GM13976 (cell line): Measurements from ENCODE around the gene MLIP.

Experiments used
- DNase-seq: peaks from one replicate; pipeline ENCODE4 v3.0.0; 2012; ENCODE audit warnings: low spot score
- CTCF ChIP-seq: IDR thresholded peaks from 2 replicates; pipeline ENCODE4 v1.5.1; 2012; ENCODE audit warnings: borderline replicate concordance, mild to moderate bottlenecking; ENCODE audit not compliant: insufficient read depth; ENCODE audit errors: extremely low read depth, missing control alignments, control extremely low read depth
- in situ Hi-C: fragments of 300-500 bp; cut with MboI; formaldehyde crosslinking; loops from one replicate; pipeline ENCODE4 v1.12.0; 2022; ENCODE audit warnings: low sequenced_read_pairs, mixed read lengths, inconsistent platforms; ENCODE audit not compliant: unreplicated experiment

MLIP gene

DNA sequence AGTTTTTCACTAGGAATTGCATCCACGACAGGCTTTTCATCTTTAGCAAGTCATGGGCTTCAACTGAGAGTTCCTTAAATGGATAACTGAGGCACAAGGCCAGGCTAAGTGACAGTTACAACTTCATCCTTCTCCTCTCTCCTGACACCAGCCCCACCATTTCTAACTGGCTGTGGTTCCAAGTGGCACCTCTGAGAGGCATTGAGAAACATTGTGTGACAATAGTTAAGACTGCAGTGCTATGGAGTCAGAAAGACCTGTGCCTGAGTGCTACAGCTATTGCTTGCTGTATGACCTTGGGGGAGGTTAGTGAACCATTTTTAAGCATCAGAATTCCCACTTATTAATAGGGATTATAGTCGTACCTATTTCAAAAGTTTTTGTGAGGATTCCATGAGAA lies 26.2 kb upstream of the MLIP start:
- no peak for TF ChIP-seq CTCF
- no peak for DNase-seq
- in situ Hi-C loops = no loop called here

- DNase-seq = no peak
- TF ChIP-seq CTCF = no peak
- in situ Hi-C loops = no loop called here
Measured at GRCh38 chr6:54085541-54085940, 25.7 kb upstream of the MLIP start.

DNA sequence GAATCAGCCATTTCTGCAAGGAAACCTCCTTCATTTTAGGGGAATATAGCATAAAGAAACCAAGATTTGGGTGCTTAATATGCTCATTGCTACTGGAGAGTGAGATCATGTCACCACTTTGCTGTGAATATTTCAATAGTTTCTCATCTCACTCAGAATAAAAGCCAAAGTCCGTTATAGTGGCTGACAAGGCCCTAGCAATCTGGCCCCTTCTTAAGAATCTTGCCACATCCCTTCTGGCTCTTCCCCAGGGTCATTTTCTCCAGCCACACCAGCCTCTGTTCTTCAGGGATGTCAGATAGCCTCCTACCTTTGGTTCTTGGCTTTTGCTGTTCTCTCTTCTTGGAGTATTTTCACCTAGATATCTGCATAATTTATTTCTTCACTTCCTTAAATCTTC lies 24.8 kb upstream of the MLIP start:
- DNase-seq = no peak
- in situ Hi-C loops = no loop called here
- no peak for TF ChIP-seq CTCF

DNA sequence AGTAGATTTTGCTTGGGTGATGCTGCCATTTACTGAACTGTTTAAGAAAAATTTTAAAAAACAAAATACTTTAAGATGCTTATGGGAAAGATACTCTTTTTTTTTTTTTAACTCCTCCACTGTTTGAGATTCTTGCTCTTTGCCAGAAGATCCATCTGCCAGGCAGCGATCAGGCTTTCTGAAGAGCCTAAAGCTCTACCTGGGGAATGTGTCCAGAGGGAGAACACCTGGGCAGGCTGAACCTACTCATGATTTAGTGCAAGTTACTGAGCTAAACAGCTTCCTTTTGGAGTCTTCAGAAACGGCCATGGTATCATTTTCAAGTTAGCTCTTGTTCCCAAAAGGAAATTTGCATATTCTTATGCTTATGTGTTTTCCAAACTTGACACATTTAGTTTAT lies 23.5 kb upstream of the MLIP start:
- TF ChIP-seq CTCF = no peak
- no peak for DNase-seq
- in situ Hi-C loops = no loop called here

- no peak for DNase-seq
- no peak for TF ChIP-seq CTCF
- in situ Hi-C loops = no loop called here
Measured at GRCh38 chr6:54093326-54093948, 17.8 kb upstream of the MLIP start.

GRCh38 chr6:54094293-54094692 lies 16.9 kb upstream of the MLIP start:
- no peak for DNase-seq
- TF ChIP-seq CTCF = no peak
- in situ Hi-C loops = no loop called here

DNA sequence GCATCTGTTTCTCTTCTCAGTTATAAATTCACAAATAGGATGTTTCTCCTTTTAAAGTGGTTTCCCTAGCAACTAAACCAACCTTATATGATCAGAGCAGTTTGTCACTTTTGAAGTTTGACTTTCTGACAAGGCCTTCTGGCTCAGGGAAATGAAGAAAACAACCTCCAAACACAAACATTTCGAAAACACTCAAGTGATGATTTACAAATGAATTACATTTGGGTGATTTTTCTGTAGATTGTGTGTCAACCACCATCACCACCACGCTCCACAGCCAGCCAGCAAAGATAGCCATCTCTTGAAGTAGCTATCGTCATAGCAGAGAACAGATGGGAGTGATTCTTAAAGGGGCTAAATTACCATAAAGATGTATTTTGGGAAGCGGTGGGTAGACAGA lies 16.5 kb upstream of the MLIP start:
- in situ Hi-C loops = no loop called here
- no peak for DNase-seq
- TF ChIP-seq CTCF = no peak
